Activated T-helper 2 cell treated with anti-CD3 and anti-CD28 coated beads, Interferon-gamma antibody, Interleukin-2, Interleukin-4, amounts not matched to agents 10 μg/mL and 5 μg/mL and 100 μg/mL, durations not matched to agents 14 hours and 24 hours and 36 hours (primary cell): Measurements from ENCODE around the gene CFAP53. TPM values are rescaled to one million over a fixed set of nuclear protein-coding genes. Genes with fewer than 3 reads are reported as not detected.
A peak's percentile ranks its signal among the peaks of the same experiment; 100 is the strongest.

Experiments used
- DNase-seq: peaks from one replicate; pipeline ENCODE4 v3.0.0; 2021; ENCODE audit warnings: low spot score
- H3K27ac Mint-ChIP-seq: one replicate; pipeline ENCODE4 v1.8.0; 2021; ENCODE audit warnings: mixed read lengths
- H3K27me3 Mint-ChIP-seq: one replicate; pipeline ENCODE4 v1.8.0; 2021; ENCODE audit warnings: low read depth, mixed read lengths
- H3K36me3 Mint-ChIP-seq: one replicate; pipeline ENCODE4 v1.8.0; 2021; ENCODE audit warnings: low read depth, mixed read lengths
- H3K4me1 Mint-ChIP-seq: one replicate; pipeline ENCODE4 v1.8.0; 2021; ENCODE audit warnings: low read depth, mixed read lengths
- H3K4me3 Mint-ChIP-seq: one replicate; pipeline ENCODE4 v1.8.0; 2021; ENCODE audit warnings: low read depth, mild to moderate bottlenecking, moderate library complexity, mixed read lengths
- H3K9me3 Mint-ChIP-seq: one replicate; pipeline ENCODE4 v1.8.0; 2021; ENCODE audit warnings: mixed read lengths
- intact Hi-C: fragments of 100-400 bp; cut with micrococcal nuclease; formaldehyde crosslinking; loops from one replicate; pipeline ENCODE4 v1.15.1; 2023
- total RNA-seq: library from RNA; stranded (reverse); gene quantifications from 2 replicates; pipeline ENCODE4 v1.2.3, GENCODE V29; 2022

CFAP53 gene
- total RNA-seq, 1 donor from 2014 or later: 0.25 TPM

GRCh38 chr18:50285071-50285470 lies 18.8 kb upstream of the CFAP53 start:
- intact Hi-C loops: loop anchor here (5.0 to 10.0 kb wide), 6 partner anchors 37 to 1750 kb away; partner anchors contain the start of genes ACAA2, CTIF and RPL17
- Mint-ChIP-seq H3K27ac (no peak overlapping the region), H3K36me3 (peaks cover 70% of the 10 kb centered on the region), H3K4me3 (no peak overlapping the region), H3K9me3 (no peaks in the 10 kb centered on the region), H3K4me1 (peaks cover 32% of the 10 kb centered on the region), H3K27me3 (no peaks in the 10 kb centered on the region)
- no peak for DNase-seq

GRCh38 chr18:50284255-50284885 lies 18.1 kb upstream of the CFAP53 start:
- Mint-ChIP-seq H3K27me3 (no peaks in the 10 kb centered on the region), H3K4me3 (peak overlapping the region; percentile 33), H3K36me3 (peaks cover 72% of the 10 kb centered on the region), H3K9me3 (no peaks in the 10 kb centered on the region), H3K27ac (no peak overlapping the region), H3K4me1 (peaks cover 34% of the 10 kb centered on the region)
- no peak for DNase-seq
- intact Hi-C loops: loop anchor here (10.0 kb wide), 4 partner anchors 470 to 1750 kb away; partner anchors contain the start of genes ACAA2, CTIF and RPL17

DNA sequence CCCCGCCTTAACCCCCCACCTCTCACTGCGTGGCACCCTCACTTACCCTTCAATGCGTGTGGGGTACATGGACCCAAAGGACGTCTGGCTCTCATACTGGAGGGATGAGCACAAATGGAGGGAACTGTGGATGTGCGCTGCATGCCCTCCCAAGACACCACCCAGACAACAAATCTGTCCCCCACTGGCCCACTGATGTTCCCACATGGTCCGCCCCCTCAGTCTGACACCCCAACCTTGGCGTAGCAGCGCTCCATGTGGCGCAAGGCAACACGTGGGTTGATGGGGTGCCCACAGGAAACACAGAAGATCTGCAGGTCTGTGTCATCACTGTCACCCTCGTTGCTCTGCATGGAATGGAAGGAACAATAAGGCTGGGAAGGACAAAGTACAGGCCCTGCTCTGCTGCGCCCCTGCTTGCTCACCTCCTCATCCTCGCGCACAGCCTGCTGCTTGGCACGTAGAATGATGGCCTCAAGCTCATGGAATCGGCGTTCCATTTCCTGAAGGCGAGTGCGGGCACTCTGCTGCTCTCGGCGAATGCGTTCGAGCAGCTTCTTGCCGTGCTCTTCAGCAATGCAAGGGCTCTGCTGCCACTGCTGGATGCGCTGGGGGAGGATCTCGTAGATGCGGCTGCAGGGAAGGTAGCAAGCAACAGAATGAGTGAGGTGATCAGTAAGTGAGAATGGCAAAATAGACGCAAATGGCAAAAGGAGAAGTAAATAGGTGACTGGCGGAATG lies 17.3 kb upstream of the CFAP53 start:
- Mint-ChIP-seq H3K27ac (no peak overlapping the region), H3K9me3 (no peaks in the 10 kb centered on the region), H3K4me3 (peak overlapping the region; percentile 33), H3K36me3 (peaks cover 80% of the 10 kb centered on the region), H3K4me1 (peaks cover 38% of the 10 kb centered on the region), H3K27me3 (no peaks in the 10 kb centered on the region)
- no peak for DNase-seq
- intact Hi-C loops: loop anchor here (10.0 kb wide), 4 partner anchors 469 to 1749 kb away; partner anchors contain the start of genes ACAA2, CTIF and RPL17

GRCh38 chr18:50282521-50283335 lies 16.4 kb upstream of the CFAP53 start:
- Mint-ChIP-seq H3K4me3 (peak overlapping the region; percentile 88), H3K27ac (no peak overlapping the region), H3K4me1 (peaks cover 41% of the 10 kb centered on the region), H3K36me3 (peaks cover 84% of the 10 kb centered on the region), H3K9me3 (no peaks in the 10 kb centered on the region), H3K27me3 (no peaks in the 10 kb centered on the region)
- intact Hi-C loops: loop anchor here (10.0 kb wide), 4 partner anchors 468 to 1748 kb away; partner anchors contain the start of genes ACAA2, CTIF and RPL17
- no peak for DNase-seq

DNA sequence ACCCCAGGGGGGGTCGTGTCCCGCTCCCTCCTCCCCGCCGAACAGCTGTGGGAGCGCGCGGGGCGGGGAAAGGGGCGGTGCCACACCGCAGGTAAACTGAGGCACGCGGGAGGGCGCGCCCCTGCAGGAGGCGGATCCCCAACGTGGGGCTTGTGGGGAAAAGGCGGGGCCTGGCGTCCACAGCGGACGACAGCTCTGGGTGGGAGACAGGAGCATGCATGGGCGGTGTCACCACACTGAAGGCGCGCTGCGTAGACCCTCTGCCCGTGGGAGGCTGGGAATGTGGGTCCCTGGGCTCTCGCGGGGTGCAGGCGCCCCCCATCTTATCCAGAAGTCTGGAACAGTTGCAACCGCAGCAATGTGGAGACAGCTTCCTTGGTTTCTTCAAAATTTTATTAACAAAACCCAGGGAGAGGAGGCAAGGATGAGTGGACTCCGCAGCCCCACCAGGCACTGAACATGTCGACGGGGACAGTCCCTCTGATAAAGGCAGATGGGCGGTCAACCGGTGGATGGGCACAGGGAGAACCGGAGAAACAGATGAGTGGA lies 15.8 kb upstream of the CFAP53 start:
- peak overlapping the region; percentile 88 for H3K4me3 Mint-ChIP-seq
- no peak for DNase-seq
- H3K27ac Mint-ChIP-seq: peak overlapping the region; percentile 90
- peaks cover 41% of the 10 kb centered on the region for H3K4me1 Mint-ChIP-seq
- intact Hi-C loops: loop anchor here (1.0 to 10.0 kb wide), 9 partner anchors 16 to 1747 kb away; partner anchors contain the start of genes ACAA2, CFAP53, CTIF and RPL17
- H3K9me3 Mint-ChIP-seq: no peaks in the 10 kb centered on the region
- H3K36me3 Mint-ChIP-seq: peaks cover 82% of the 10 kb centered on the region
- no peaks in the 10 kb centered on the region for H3K27me3 Mint-ChIP-seq

DNA sequence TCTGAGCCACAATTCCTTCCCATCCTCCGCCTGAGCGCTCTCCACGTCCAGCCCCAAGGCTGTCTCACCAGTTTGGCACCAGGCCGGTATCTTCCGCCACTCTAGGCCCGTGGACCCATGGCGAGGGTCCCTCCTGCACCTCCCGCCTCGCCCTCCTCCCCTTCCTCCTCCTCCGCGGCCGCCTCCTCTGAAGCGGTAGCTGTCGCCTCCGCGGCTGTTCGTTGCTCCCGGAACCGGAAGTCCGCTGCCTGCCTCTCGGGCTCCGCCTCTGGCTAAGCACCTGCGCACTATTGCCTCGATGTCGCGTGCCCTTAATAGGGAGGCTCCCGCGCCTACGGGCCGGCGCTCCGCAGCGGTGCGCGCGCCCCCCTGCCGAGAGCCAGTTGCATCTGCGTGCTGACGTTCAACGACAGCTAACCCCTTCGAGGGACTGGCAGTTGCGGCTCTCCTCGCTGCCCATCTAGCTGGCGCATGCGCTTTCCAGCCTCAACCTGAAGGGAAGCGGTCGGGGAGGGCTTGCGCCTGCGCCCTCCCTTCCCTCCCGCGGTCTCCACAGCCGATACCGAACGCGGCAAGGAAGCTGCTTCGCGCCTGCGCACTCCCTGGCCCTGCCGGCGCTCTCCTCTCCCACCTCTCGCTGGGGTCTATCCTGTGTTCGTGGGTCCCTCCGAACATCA lies 15.1 kb upstream of the CFAP53 start, which contains the start of gene MBD1:
TSS of gene MBD1 (minus strand) at position 229 of the 677 bp plus-strand sequence. CDS start 1,531 bp downstream, outside the sequence.
- Mint-ChIP-seq H3K9me3 (no peaks in the 10 kb centered on the region), H3K4me3 (peak within 1 kb of the TSS; percentile 88), H3K27ac (peak within 1 kb of the TSS; percentile 90), H3K4me1 (peaks cover 34% of the 10 kb centered on the region), H3K27me3 (no peaks in the 10 kb centered on the region), H3K36me3 (peaks cover 82% of the 10 kb centered on the region)
- intact Hi-C loops: loop anchor here (1.0 to 10.0 kb wide), 9 partner anchors 15 to 1747 kb away; partner anchors contain the start of genes ACAA2, CFAP53, CTIF and RPL17
- peak; percentile 95 for DNase-seq

DNA sequence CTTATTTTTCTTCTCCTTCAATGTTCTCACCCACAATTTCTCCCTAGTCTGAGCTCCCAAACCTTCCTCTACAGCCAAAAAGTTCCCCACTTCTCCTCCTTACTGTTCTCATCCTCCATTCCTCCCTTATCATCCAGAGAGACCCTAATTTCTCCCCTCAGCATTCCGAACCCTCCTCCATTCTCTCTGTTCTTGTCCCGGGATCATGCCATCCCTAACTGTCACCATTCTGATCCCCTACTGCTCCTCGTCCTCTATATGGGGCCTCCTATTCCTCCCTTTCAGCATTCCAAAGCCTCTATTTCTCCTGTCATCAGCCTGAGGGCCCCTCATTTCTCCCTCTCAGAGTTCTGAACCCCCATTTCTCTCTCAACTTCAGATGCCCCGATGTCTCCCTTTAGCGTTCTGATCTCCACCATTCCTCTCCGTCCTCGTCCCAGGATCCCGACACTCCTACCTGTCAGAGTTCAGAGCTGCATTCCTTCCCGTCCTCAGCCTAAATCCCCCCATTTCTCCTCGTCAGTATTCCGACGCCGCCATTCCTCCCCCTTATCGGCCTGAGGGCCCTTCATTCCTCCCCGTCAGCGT lies 14.5 kb upstream of the CFAP53 start:
- no peak for DNase-seq
- H3K27ac Mint-ChIP-seq: peak overlapping the region; percentile 90

GRCh38 chr18:50279752-50280151 lies 13.5 kb upstream of the CFAP53 start:
- intact Hi-C loops: loop anchor here (2.0 to 10.0 kb wide), 5 partner anchors 465 to 1745 kb away; partner anchors contain the start of genes ACAA2, CTIF, RPL17 and SMAD4
- H3K4me1 Mint-ChIP-seq: peaks cover 29% of the 10 kb centered on the region
- no peaks in the 10 kb centered on the region for H3K27me3 Mint-ChIP-seq
- peak overlapping the region; percentile 88 for H3K4me3 Mint-ChIP-seq
- no peaks in the 10 kb centered on the region for H3K9me3 Mint-ChIP-seq
- peaks cover 83% of the 10 kb centered on the region for H3K36me3 Mint-ChIP-seq
- no peak overlapping the region for H3K27ac Mint-ChIP-seq
- DNase-seq: no peak

More for the DNA sequence above, 14.5 kb upstream of the CFAP53 start:
- Mint-ChIP-seq H3K27me3 (no peaks in the 10 kb centered on the region), H3K4me1 (peaks cover 30% of the 10 kb centered on the region), H3K36me3 (peaks cover 82% of the 10 kb centered on the region), H3K9me3 (no peaks in the 10 kb centered on the region), H3K4me3 (peak overlapping the region; percentile 88)
- intact Hi-C loops: loop anchor here (1.0 to 10.0 kb wide), 9 partner anchors 14 to 1746 kb away; partner anchors contain the start of genes ACAA2, CFAP53, CTIF and RPL17

GRCh38 chr18:50277942-50278341 lies 11.6 kb upstream of the CFAP53 start:
- Mint-ChIP-seq H3K4me3 (no peak overlapping the region), H3K4me1 (peaks cover 26% of the 10 kb centered on the region), H3K9me3 (no peaks in the 10 kb centered on the region), H3K36me3 (peaks cover 82% of the 10 kb centered on the region), H3K27ac (no peak overlapping the region), H3K27me3 (no peaks in the 10 kb centered on the region)
- no peak for DNase-seq
- intact Hi-C loops: no loop called here

DNA sequence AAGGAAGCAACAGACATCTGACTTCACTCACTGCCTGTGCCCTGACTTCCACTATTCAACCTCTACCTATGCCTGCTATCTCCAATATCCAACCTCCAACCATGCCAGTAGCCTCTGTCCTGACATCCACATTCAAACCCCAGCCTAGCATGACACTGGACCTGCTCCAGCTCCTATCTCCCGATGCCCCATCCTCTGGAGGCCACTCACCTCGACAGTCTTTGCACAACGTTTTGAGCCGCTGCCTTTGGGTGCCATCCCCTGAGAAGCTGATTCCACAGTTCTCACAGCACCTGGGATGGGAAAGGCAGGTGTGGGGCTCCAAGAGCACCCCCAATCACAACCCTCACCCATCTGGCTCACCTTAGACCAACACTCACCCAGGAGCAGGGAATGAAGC lies 10.2 kb upstream of the CFAP53 start:
- intact Hi-C loops: no loop called here
- Mint-ChIP-seq H3K4me3 (no peak overlapping the region), H3K4me1 (peaks cover 23% of the 10 kb centered on the region), H3K36me3 (peaks cover 84% of the 10 kb centered on the region), H3K27me3 (no peaks in the 10 kb centered on the region), H3K27ac (no peak overlapping the region), H3K9me3 (no peaks in the 10 kb centered on the region)
- DNase-seq: no peak

GRCh38 chr18:50275503-50276036 lies 9.3 kb upstream of the CFAP53 start:
- Mint-ChIP-seq H3K9me3 (no peaks in the 10 kb centered on the region), H3K27me3 (no peaks in the 10 kb centered on the region), H3K4me3 (no peak overlapping the region), H3K36me3 (peaks cover 81% of the 10 kb centered on the region), H3K27ac (no peak overlapping the region), H3K4me1 (peaks cover 18% of the 10 kb centered on the region)
- intact Hi-C loops: no loop called here
- no peak for DNase-seq
